ENCODE measurements around the gene POGLUT3. TPM values are rescaled to one million over a fixed set of nuclear protein-coding genes. Genes with fewer than 3 reads are reported as not detected.

POGLUT3 gene
- total RNA-seq, 1 experiment from 2014 or later: 37.2 TPM

DNA sequence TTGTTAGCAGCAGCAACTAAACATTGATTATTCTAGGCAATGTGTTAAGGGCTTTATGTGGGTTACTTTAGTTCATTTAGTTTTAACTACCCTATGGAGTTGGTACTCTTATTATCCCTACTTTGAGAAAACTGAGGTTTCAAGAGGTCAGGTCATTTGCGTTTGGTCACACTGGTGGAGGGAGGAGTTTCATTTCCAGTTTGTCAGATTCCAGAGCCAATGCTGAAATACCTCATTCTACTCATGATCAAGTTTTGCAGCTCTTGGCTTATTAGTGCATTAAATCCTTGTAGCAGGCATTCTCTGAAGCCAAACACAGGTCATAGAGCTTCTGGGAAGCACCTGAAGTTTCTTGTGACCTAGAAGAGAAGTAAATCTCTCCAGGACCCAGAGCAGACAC, 24.1 kb upstream of the POGLUT3 start:
- no peaks in the 10 kb centered on the region for H3K4me1 ChIP-seq (replicated peaks)
- no peak overlapping the region for H3K4me3 ChIP-seq
- H3K27me3 ChIP-seq (replicated peaks): no peaks in the 10 kb centered on the region
- DNase-seq (ENCODE audit: low read depth in 1 of 2, low spot score in 2 of 2): no peak
- no peaks in the 10 kb centered on the region for H3K9me3 ChIP-seq (replicated peaks)
- no peaks in the 10 kb centered on the region for H3K36me3 ChIP-seq
- H3K27ac ChIP-seq: no peak overlapping the region

DNA sequence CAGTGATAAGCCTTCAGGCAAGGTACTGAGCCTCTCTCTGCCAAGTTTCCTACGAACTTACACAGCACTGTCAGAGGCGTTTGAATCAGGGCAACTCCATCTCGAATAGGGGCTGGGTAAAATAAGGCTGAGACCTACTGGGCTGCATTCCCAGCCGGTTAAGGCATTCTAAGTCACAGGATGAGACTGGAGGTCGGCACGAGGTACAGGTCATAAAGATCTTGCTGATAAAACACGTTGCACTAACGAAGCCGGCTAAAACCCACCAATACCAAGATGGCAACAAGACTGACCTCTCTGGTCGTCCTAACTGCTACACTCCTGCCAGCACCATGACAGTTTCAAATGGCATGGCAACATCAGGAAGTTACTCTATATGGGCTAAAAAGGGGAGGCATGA, 20.4 kb upstream of the POGLUT3 start:
- Histone ChIP-seq H3K4me3 (no peak overlapping the region), H3K4me1 (replicated peaks) (no peaks in the 10 kb centered on the region), H3K27ac (no peak overlapping the region), H3K9me3 (replicated peaks) (no peaks in the 10 kb centered on the region), H3K36me3 (no peaks in the 10 kb centered on the region), H3K27me3 (replicated peaks) (no peaks in the 10 kb centered on the region)
- no peak for DNase-seq (ENCODE audit: low read depth in 1 of 2, low spot score in 2 of 2)

DNA sequence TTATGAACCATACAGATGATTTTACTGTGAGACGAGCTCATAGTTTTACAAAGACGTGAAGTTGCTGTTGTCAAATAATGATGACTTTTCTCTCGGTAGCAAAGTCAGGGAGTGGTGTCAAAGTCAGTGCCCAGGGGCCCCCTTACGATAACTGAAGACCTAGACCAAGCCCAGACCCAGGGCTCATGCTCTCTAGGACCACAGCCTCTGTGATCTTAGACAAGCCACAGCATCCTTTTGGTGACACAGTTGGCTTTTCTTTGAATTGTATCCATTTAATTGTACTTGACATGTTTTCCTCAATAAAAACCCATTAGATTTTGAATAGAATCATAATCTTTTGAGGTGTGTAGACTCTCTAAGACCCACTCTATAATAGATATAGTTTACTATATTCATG, 17.9 kb upstream of the POGLUT3 start:
- no peak for DNase-seq (ENCODE audit: low read depth in 1 of 2, low spot score in 2 of 2)
- H3K9me3 ChIP-seq (replicated peaks): no peaks in the 10 kb centered on the region
- H3K4me3 ChIP-seq: no peak overlapping the region
- H3K27ac ChIP-seq: no peak overlapping the region
- H3K27me3 ChIP-seq (replicated peaks): no peaks in the 10 kb centered on the region
- no peaks in the 10 kb centered on the region for H3K36me3 ChIP-seq
- H3K4me1 ChIP-seq (replicated peaks): no peaks in the 10 kb centered on the region

DNA sequence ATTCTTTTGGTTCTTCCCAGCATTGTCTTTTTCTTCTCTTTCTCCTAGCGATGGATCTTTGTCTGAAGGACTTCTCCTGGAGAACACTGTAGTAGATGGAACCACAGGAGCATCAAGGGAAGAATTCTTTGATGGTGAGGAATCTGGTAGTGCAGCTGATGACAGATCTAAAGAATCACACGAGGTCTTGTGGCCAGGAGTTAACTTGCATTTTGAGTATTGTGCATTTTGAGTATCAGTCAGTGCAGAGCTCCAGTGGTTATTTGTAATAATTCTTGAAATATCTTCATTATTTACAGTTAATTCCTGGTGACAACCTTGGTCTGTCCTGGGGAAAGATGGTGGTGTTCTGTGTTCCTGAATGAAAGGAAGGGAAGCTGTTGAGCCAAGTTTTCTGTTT, 14.5 kb upstream of the POGLUT3 start:
- Histone ChIP-seq H3K27me3 (replicated peaks) (no peaks in the 10 kb centered on the region), H3K9me3 (replicated peaks) (no peaks in the 10 kb centered on the region), H3K4me1 (replicated peaks) (no peaks in the 10 kb centered on the region), H3K27ac (no peak overlapping the region), H3K4me3 (no peak overlapping the region), H3K36me3 (no peaks in the 10 kb centered on the region)
- no peak for DNase-seq (ENCODE audit: low read depth in 1 of 2, low spot score in 2 of 2)

DNA sequence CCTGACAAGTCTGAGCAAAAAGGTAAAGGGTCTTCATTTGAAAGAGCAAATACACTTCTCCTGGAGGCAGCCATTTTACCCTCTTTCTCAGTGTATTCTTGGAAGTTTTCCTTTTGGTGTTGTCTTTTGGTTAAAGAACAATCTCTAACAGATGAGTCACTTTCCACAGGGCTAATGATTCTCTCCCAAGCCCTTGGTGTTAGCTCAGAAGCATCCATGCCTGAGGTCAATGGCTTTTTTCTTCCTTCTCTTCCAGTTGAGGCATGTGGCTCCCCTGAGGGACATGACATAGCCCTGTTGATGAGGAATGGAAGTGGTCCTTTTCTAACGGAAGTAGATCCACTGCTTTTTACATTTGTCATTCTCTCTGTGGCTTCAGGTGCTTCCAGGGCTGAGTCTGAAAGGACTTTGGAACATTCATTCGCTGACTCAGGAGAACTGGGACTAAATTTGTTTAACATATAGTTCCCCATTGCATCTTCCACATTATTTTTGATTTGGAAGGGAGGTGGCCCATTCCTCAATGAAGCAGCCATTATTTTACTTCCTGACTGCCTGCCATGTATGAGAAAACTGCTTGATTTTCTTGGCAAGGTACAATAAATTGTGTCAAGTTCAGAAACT, 13.8 kb upstream of the POGLUT3 start:
- Histone ChIP-seq H3K27me3 (replicated peaks) (no peaks in the 10 kb centered on the region), H3K9me3 (replicated peaks) (no peaks in the 10 kb centered on the region), H3K4me3 (no peak overlapping the region), H3K36me3 (no peaks in the 10 kb centered on the region), H3K4me1 (replicated peaks) (no peaks in the 10 kb centered on the region), H3K27ac (no peak overlapping the region)
- DNase-seq (ENCODE audit: low read depth in 1 of 2, low spot score in 2 of 2): no peak

DNA sequence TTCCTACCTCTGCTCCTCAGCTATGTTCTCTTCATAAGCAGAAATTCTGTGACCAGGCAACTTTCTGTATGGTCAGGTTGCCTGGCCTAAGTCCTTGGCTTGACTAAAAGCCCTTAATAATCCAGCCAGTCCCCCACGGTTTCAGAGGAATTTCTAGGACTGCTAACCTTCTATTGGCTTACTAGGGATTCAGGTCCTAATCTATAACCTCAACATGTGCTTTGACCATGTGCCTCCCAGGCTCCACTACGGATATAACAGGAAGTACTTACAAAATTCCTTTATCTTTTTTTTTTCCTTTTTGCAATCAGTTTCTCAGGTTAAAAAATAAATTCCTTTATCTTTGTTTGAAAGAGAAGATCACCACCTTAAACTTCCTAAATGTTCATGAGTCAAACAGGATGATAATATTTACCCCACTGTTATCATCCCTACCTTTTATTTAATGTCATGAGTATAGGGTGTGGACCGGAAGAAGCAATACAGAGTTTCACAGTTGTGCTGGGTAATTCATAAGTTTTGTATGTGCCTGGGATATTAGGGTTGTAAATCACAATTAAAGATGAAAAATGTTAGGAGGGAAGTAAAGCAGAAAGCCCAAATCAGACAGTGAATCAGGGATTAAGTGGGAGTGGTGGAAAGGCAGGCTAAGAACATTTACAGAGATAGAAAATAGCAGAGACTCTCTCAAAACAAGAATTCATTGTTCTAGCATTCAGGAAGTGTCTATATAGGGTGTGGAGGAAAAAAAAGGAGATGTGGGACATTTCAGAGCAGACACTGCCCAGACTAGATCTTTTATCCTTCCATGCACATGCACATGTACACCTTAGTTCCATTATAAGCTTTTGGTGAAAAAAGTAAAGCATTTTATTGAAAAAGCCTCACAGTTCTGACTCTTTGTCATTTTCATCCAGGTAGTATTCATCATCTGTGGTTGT, 10.7 kb upstream of the POGLUT3 start:
- H3K36me3 ChIP-seq: no peaks in the 10 kb centered on the region
- H3K27ac ChIP-seq: no peak overlapping the region

DNA sequence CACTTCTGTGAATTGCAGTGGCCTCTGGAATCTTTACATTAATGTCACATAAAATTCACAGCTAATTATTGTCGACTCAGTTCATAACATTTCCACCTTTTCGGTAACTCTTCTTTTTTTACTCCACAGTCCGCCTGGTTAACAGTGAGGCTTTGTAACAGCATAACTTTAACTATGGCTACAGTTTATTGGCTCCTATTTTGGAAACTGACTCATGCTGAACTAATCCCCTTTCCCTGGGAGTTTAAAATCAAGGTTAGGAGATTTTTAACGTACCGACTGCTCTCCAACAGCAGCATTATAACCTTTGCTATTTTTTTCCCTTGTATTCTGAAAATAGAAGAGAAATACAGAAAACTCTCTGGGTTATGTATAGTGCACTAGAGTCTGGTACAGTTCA, 3.2 kb upstream of the POGLUT3 start:
- Histone ChIP-seq H3K27ac (no peak overlapping the region), H3K4me1 (replicated peaks) (peaks cover 3% of the 10 kb centered on the region), H3K36me3 (no peaks in the 10 kb centered on the region), H3K9me3 (replicated peaks) (no peaks in the 10 kb centered on the region), H3K27me3 (replicated peaks) (no peaks in the 10 kb centered on the region), H3K4me3 (no peak overlapping the region)
- DNase-seq (ENCODE audit: low read depth in 1 of 2, low spot score in 2 of 2): no peak

More for the DNA sequence above, 10.7 kb upstream of the POGLUT3 start:
- no peak for DNase-seq (ENCODE audit: low read depth in 1 of 2, low spot score in 2 of 2)
- no peaks in the 10 kb centered on the region for H3K4me1 ChIP-seq (replicated peaks)
- no peaks in the 10 kb centered on the region for H3K9me3 ChIP-seq (replicated peaks)
- H3K4me3 ChIP-seq: no peak overlapping the region
- H3K27me3 ChIP-seq (replicated peaks): no peaks in the 10 kb centered on the region

DNA sequence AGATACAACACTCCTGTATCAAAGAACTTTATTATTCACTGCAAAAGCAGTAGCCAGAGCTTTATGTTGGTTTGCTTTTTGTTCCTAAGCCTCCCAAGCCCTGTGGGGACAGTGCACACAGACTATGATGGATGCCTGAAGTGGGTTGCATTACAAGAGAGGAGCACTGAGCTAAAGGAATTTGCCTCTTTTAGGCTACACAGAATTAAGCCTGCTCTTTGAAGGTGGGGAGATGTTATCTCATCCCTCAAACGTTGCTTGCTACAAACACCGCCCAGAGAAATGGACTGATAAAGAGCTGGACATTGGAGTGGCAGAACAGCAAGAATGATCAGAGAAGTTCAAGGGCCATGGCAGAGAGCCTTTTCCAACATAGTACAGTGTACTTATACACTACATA, 2.5 kb upstream of the POGLUT3 start:
- Histone ChIP-seq H3K4me3 (no peak overlapping the region), H3K36me3 (no peaks in the 10 kb centered on the region), H3K27ac (no peak overlapping the region), H3K4me1 (replicated peaks) (peaks cover 3% of the 10 kb centered on the region), H3K27me3 (replicated peaks) (no peaks in the 10 kb centered on the region), H3K9me3 (replicated peaks) (no peaks in the 10 kb centered on the region)
- DNase-seq (ENCODE audit: low read depth in 1 of 2, low spot score in 2 of 2): no peak

DNA sequence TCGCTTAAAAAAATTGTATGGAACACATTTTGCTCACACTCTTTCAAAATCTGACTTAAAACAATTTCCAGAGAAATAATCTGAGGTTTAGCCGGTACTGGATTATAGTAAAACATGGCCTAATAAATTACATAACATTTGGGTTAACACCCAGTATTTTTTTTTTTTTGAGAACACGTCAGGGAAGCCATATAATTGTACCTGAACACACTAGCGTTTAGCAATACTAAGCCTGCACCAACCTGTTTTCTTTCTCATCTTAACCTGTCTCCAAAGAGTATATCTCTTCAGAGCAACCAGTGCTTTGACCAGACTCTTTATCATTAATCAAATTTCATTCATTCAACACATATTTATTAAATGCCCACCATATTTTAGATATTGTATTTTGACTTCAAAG, 2.0 kb upstream of the POGLUT3 start:
- Histone ChIP-seq H3K27ac (no peak overlapping the region), H3K36me3 (no peaks in the 10 kb centered on the region), H3K4me1 (replicated peaks) (peaks cover 3% of the 10 kb centered on the region), H3K27me3 (replicated peaks) (no peaks in the 10 kb centered on the region), H3K4me3 (no peak overlapping the region), H3K9me3 (replicated peaks) (no peaks in the 10 kb centered on the region)
- no peak for DNase-seq (ENCODE audit: low read depth in 1 of 2, low spot score in 2 of 2)

DNA sequence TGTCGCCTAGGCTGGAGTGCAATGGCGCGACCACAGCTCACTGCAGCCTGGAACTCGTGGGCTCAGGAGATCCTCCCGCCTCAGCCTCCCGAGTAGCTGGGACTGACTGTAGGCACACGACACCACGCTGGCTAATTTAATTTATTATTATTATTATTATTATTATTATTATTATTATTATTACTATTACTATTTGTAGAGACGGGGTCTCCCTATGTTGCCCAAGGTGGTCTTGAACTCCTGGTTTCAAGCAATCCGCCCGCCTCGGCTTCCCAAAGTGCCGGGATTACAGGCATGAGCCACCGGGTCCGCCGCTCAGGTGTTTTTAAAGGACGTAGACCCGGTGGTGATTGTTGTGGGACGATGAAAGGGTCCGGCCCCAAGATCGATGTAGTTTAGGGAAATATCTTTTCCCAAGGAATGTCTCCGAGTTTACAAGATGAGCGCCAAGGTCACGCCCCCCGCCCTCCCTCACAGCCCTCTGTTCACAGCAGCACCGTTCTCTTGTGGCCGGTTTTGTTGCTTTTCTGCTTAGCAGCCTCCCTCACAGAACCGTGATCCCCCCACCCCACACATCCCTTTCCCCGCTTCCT, 728 bp upstream of the POGLUT3 start:
- Histone ChIP-seq H3K9me3 (replicated peaks) (no peaks in the 10 kb centered on the region), H3K27ac (peak overlapping the region; percentile 96), H3K4me1 (replicated peaks) (peaks cover 3% of the 10 kb centered on the region), H3K4me3 (peak overlapping the region; percentile 62), H3K27me3 (replicated peaks) (no peaks in the 10 kb centered on the region), H3K36me3 (no peaks in the 10 kb centered on the region)
- no peak for DNase-seq (ENCODE audit: low read depth in 1 of 2, low spot score in 2 of 2)

DNA sequence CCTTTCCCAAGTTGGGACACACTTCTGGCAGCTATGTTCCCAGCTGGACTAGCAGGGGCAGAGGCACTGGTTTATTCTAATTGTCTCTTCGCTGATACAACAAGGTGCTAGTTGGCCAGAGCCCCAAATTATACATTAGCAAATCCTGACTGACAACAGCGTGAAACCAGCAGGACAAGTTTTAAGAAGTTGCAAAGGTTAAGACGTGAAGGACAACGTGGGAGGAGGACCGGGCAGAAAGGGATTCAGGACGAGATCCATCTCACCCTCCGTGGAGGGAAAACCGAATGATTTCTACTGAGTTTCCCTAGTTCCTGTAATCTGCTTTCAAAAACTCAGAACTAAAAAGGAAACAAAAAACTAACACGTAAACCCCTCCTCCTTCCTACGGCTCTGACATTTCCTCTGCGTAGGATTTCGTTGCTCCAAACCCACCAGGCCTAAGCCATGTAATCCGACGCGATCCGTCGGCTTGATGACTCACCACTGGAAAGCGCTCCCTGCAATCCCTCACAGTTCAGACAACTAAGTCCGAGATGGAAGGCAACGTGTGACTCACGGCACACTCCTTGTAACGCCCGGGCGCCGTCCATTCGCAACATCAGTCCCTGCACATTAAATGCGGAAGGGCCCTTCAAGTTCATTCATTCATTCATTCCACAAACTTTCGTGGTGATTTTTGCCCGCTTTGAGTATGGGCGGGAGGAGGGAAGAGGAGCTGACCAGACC, 703 bp downstream of the POGLUT3 start:
- H3K4me1 ChIP-seq (replicated peaks): peaks cover 3% of the 10 kb centered on the region
- peak; percentile 83 to 87 for DNase-seq (ENCODE audit: low read depth in 1 of 2, low spot score in 2 of 2)
- H3K27ac ChIP-seq: peak overlapping the region; percentile 96
- H3K9me3 ChIP-seq (replicated peaks): no peaks in the 10 kb centered on the region
- peak overlapping the region; percentile 62 for H3K4me3 ChIP-seq
- H3K27me3 ChIP-seq (replicated peaks): no peaks in the 10 kb centered on the region
- no peaks in the 10 kb centered on the region for H3K36me3 ChIP-seq

DNA sequence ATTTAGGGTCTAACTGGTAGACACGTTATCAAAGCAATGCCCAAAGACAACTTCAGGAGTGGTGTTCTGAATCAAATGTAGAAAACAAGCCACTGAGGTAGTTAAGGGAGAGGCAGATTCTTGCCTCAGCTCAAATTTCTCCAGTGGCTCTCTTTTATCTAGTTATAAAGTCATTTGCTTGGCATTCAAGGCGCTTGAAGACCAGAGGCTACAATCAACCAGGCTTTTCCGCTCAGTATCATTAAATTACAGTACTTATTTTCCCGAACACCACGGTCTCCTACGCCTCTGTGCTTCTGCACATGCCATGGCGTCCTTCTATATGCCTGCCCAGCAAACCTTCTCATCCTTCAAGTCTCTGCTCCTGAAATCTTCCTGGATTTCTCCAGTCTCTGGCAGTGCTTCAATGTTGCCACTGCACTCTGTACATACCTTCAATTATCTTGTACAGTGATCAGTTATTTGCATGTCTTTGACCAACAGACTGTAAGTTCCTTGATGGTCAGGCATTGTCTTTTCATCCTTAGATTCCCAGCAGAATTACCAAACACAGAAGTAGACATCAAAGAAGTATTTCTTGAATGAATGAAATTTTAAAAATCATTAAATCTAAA, 1.4 kb downstream of the POGLUT3 start:
- H3K9me3 ChIP-seq (replicated peaks): no peaks in the 10 kb centered on the region
- H3K36me3 ChIP-seq: no peaks in the 10 kb centered on the region
- H3K4me3 ChIP-seq: peak overlapping the region; percentile 62
- DNase-seq (ENCODE audit: low read depth in 1 of 2, low spot score in 2 of 2): no peak
- peak overlapping the region; percentile 96 for H3K27ac ChIP-seq
- H3K27me3 ChIP-seq (replicated peaks): no peaks in the 10 kb centered on the region
- H3K4me1 ChIP-seq (replicated peaks): peaks cover 3% of the 10 kb centered on the region

DNA sequence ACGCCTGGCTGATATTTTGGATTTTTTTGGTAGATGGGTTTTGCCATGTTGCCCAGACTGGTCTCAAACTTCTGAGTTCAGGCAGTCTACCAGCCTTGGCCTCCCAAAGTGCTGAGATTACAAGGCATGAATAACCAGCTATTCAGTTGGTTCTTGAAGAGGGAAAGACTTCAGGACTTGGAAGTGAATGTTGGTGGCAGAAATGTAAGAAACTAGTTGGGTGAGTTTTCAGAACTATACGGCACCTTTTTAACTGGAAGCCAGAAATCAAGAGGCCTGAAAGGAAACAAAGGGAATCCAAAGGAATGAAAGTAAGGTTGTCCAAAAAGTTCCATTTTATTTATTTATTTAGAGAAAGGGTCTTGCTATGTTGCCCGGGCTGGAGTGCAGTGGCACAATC, 2.9 kb downstream of the POGLUT3 start:
- no peak overlapping the region for H3K27ac ChIP-seq
- no peak for DNase-seq (ENCODE audit: low read depth in 1 of 2, low spot score in 2 of 2)
- H3K27me3 ChIP-seq (replicated peaks): no peaks in the 10 kb centered on the region
- H3K36me3 ChIP-seq: no peaks in the 10 kb centered on the region
- no peaks in the 10 kb centered on the region for H3K9me3 ChIP-seq (replicated peaks)
- peaks cover 3% of the 10 kb centered on the region for H3K4me1 ChIP-seq (replicated peaks)
- H3K4me3 ChIP-seq: no peak overlapping the region
